Measurements from ENCODE around the gene PDE6H.
A peak's percentile ranks its signal among the peaks of the same experiment; 100 is the strongest.

The PDE6H gene

DNA sequence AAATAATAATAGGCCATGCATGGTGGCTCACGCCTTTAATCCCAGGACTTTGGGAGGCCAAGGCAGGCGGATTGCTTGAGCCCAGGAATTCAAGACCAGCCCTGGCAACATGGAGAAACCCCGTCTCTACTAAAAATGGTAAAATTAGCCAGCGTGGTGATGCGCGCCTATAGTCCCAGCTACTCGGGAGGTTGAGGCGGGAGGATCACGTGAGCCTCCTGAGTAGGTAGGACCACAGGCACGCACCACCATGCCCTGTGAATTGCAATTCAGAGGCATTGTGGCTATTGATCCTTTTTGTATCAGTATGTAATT lies 13.8 kb upstream of the PDE6H start:
- H3K79me2 ChIP-seq (ENCODE audit: control insufficient read depth, low read length) = peaks cover 77% of the 10 kb centered on the region
- H3K4me3 ChIP-seq (ENCODE audit: low read length) = peak overlapping the region; percentile 90
- peaks cover 7% of the 10 kb centered on the region; the same call in 1 of the 2 replicates for H4K20me1 ChIP-seq (ENCODE audit: control insufficient read depth, insufficient read depth, low read depth, low read length)
- peaks cover 74% of the 10 kb centered on the region for H3K36me3 ChIP-seq (ENCODE audit: control insufficient read depth, low read length)
- no peaks in the 10 kb centered on the region for H3K9me2 ChIP-seq (replicated peaks; ENCODE audit: control insufficient read depth, low read length)
- no peaks in the 10 kb centered on the region for H3K9me3 ChIP-seq (ENCODE audit: control insufficient read depth, insufficient read depth, low read length)
- TF ChIP-seq, protein P1, sequence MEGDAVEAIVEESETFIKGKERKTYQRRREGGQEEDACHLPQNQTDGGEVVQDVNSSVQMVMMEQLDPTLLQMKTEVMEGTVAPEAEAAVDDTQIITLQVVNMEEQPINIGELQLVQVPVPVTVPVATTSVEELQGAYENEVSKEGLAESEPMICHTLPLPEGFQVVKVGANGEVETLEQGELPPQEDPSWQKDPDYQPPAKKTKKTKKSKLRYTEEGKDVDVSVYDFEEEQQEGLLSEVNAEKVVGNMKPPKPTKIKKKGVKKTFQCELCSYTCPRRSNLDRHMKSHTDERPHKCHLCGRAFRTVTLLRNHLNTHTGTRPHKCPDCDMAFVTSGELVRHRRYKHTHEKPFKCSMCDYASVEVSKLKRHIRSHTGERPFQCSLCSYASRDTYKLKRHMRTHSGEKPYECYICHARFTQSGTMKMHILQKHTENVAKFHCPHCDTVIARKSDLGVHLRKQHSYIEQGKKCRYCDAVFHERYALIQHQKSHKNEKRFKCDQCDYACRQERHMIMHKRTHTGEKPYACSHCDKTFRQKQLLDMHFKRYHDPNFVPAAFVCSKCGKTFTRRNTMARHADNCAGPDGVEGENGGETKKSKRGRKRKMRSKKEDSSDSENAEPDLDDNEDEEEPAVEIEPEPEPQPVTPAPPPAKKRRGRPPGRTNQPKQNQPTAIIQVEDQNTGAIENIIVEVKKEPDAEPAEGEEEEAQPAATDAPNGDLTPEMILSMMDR (IDR thresholded peaks at IDR 0.05; ENCODE audit: low read depth, low read length, poor library complexity, severe bottlenecking) = no peak
- no peak for TF ChIP-seq EZH2phosphoT487 (IDR thresholded peaks at IDR 0.05; ENCODE audit: borderline replicate concordance, low read length)
- H3K4me2 ChIP-seq (ENCODE audit: low read length) = peak overlapping the region; percentile 98
- H3K27me3 ChIP-seq (ENCODE audit: control insufficient read depth, low read length) = no peaks in the 10 kb centered on the region
- H3F3A ChIP-seq (ENCODE audit: control insufficient read depth, insufficient read depth) = peaks cover 67% of the 10 kb centered on the region
- peaks cover 85% of the 10 kb centered on the region for H3K4me1 ChIP-seq (ENCODE audit: control insufficient read depth, low read length)
- H3K27ac ChIP-seq (ENCODE audit: low read depth, low read length) = peak overlapping the region; percentile 98

DNA sequence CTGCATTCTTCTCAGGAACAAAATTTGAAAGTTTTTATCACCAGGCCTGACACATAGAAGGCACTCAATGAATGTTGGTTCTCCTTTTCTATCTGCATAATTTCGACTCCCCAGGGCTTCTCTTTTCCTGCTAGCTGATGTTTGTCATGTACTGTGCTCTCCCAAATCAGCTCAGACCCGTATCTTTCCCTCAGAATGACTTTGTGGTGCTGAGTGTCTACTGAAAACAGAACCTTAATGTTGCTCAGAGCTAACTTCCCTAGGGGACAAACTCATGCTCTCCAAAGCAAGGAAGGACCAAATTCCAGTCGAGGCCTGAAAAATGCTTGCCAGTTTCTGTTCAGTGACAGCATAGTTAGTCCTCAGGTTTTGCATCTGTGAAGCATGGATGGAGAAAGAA lies 13.4 kb upstream of the PDE6H start:
- TF ChIP-seq, protein P1 (IDR thresholded peaks at IDR 0.05; ENCODE audit: low read depth, low read length, poor library complexity, severe bottlenecking) = no peak
- TF ChIP-seq EZH2phosphoT487 (IDR thresholded peaks at IDR 0.05; ENCODE audit: borderline replicate concordance, low read length) = no peak
- Histone ChIP-seq H3K79me2 (ENCODE audit: control insufficient read depth, low read length) (peaks cover 73% of the 10 kb centered on the region), H3K27ac (ENCODE audit: low read depth, low read length) (peak overlapping the region; percentile 98), H3K9me2 (replicated peaks; ENCODE audit: control insufficient read depth, low read length) (no peaks in the 10 kb centered on the region), H4K20me1 (ENCODE audit: control insufficient read depth, insufficient read depth, low read depth, low read length) (peaks cover 7% of the 10 kb centered on the region; the same call in 1 of the 2 replicates), H3K4me1 (ENCODE audit: control insufficient read depth, low read length) (peaks cover 83% of the 10 kb centered on the region), H3K27me3 (ENCODE audit: control insufficient read depth, low read length) (no peaks in the 10 kb centered on the region), H3K9me3 (ENCODE audit: control insufficient read depth, insufficient read depth, low read length) (no peaks in the 10 kb centered on the region), H3K4me2 (ENCODE audit: low read length) (peak overlapping the region; percentile 98), H3F3A (ENCODE audit: control insufficient read depth, insufficient read depth) (peaks cover 67% of the 10 kb centered on the region), H3K36me3 (ENCODE audit: control insufficient read depth, low read length) (peaks cover 70% of the 10 kb centered on the region), H3K4me3 (ENCODE audit: low read length) (peak overlapping the region; percentile 90)

DNA sequence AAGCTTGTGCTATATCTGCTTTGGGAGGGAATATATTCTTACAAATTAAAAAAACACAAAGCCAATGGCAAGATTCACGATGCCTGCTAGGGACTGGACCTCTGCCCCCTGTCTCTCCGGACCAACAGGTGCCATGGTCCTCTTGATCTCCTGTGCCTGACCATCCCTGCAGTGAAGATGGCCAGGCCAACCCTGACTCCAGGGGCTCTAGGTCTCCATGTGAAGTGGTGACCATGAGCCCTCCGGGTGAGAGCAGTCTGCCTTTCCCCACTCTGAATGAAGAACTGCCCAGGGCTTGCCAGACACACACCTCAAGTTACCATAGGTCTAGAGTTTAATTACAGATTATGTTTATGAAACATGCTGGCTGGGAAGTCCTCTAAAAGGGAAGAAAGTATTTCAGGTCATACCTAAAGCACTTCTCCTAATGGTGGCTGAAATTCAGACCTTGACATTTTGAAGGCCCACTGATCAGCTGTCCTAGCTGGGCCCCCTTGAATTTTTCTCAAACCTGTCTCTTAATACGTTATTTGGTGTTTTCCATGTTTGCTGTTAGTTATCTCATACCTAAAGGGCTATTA lies 12.8 kb upstream of the PDE6H start:
- Histone ChIP-seq H3F3A (ENCODE audit: control insufficient read depth, insufficient read depth) (peaks cover 65% of the 10 kb centered on the region), H3K9me2 (replicated peaks; ENCODE audit: control insufficient read depth, low read length) (no peaks in the 10 kb centered on the region), H3K4me3 (ENCODE audit: low read length) (peak overlapping the region; percentile 90), H3K4me2 (ENCODE audit: low read length) (peak overlapping the region; percentile 98), H3K9me3 (ENCODE audit: control insufficient read depth, insufficient read depth, low read length) (no peaks in the 10 kb centered on the region), H3K27ac (ENCODE audit: low read depth, low read length) (peak overlapping the region; percentile 98), H3K27me3 (ENCODE audit: control insufficient read depth, low read length) (no peaks in the 10 kb centered on the region), H4K20me1 (ENCODE audit: control insufficient read depth, insufficient read depth, low read depth, low read length) (peaks cover 7% of the 10 kb centered on the region; the same call in 1 of the 2 replicates), H3K36me3 (ENCODE audit: control insufficient read depth, low read length) (peaks cover 66% of the 10 kb centered on the region), H3K79me2 (ENCODE audit: control insufficient read depth, low read length) (peaks cover 68% of the 10 kb centered on the region), H3K4me1 (ENCODE audit: control insufficient read depth, low read length) (peaks cover 78% of the 10 kb centered on the region)
- TF ChIP-seq EZH2phosphoT487 (IDR thresholded peaks at IDR 0.05; ENCODE audit: borderline replicate concordance, low read length) = no peak
- TF ChIP-seq, protein P1 (IDR thresholded peaks at IDR 0.05; ENCODE audit: low read depth, low read length, poor library complexity, severe bottlenecking) = no peak

Measured in DOHH2 (cell line).